Measurements from ENCODE around the gene CACNA1C. TPM values are rescaled to one million over a fixed set of nuclear protein-coding genes. Genes with fewer than 3 reads are reported as not detected.

Gene CACNA1C
- 0.14 and 1.5 TPM in 2 replicates for total RNA-seq

DNA sequence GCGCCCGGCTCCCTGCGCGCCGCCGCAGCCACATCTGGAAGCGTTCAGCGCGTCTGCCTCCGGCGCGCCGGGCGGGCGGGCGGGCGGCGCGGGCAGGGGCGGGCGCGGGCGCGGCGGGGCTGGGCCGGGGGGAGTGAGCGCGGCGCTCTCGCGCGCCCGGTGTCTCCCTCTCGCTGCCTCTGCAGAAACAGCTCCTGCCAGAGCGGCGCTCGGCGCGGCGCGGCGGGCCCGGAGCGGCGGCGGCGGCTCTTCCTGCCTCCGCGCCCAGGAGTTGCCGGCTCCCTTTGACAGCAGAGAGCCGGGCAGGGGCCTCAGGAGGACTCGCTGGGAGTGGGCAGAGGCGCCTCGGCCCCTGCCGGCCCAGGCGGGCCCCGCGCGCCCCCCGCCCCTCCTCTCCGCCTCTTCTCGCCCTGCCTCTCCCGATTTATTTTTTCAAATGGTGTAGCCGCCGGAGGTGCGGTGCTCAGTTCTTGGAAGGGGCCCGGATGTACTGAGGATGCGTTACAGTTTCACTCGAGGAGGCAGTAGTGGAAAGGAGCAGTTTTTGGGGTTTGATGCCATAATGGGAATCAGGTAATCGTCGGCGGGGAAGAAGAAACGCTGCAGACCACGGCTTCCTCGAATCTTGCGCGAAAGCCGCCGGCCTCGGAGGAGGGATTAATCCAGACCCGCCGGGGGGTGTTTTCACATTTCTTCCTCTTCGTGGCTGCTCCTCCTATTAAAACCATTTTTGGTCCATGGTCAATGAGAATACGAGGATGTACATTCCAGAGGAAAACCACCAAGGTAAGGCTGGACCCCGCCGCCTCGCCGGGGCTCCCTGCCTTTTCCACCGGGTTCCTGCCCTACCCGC is at the start of gene CACNA1C:
CACNA1C (plus strand) TSS at position 162 of the 853 bp plus-strand sequence; CDS start at position 738, 576 bp downstream.
- DNase-seq, result peak; percentile 50

- peak; percentile 6 for DNase-seq
These were observed 49.1 kb upstream of the CACNA1C start for GRCh38 chr12:2003676-2004112.

DNA sequence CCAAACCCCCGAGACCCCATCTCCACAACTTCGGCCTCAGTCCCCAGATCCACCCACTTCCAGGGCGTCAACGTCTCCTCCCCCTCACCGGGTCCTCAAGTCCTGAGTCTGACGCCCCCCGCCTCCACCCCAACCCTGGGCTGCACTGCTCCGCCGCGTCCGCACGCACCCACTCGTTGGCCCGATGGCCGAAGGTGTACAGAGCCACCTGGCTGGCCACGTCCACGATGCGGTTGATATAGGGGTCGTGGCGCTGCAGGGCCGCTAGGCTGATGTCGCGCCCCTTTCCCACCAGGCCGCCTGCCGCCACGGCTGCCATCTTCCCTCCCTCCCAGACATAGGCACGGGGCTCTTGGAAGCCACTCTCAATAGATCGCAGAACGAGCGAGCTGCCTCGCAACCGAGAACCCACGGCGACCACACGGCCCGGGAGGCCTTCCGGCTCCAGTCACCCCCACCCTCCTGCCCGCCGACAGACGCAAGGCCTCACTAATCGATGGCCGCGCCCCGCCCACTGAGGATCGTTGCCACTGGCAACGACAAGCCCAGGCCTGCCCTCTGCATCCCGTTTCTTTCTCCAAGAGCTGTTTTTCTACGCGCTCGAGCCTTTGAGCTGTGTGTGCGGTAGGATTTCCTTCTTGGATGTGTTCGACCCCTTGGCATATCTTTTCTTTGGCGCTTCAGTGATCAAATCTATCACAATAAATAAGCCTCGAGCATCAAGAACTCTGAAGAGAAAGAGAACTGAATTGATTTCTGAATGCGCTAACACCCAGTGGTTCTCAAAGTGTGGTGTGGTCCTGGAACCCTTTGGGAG is 48.5 kb upstream of the CACNA1C start, which contains the start of gene DCP1B:
DCP1B (minus strand) TSS at position 345 of the 817 bp plus-strand sequence; CDS start at position 319, 26 bp downstream.
- peak; percentile 98 for DNase-seq

GRCh38 chr12:2008677-2009076 is 44.1 kb upstream of the CACNA1C start:
- no peak for DNase-seq

GRCh38 chr12:2009623-2010022 is 43.2 kb upstream of the CACNA1C start:
- DNase-seq, result no peak

DNA sequence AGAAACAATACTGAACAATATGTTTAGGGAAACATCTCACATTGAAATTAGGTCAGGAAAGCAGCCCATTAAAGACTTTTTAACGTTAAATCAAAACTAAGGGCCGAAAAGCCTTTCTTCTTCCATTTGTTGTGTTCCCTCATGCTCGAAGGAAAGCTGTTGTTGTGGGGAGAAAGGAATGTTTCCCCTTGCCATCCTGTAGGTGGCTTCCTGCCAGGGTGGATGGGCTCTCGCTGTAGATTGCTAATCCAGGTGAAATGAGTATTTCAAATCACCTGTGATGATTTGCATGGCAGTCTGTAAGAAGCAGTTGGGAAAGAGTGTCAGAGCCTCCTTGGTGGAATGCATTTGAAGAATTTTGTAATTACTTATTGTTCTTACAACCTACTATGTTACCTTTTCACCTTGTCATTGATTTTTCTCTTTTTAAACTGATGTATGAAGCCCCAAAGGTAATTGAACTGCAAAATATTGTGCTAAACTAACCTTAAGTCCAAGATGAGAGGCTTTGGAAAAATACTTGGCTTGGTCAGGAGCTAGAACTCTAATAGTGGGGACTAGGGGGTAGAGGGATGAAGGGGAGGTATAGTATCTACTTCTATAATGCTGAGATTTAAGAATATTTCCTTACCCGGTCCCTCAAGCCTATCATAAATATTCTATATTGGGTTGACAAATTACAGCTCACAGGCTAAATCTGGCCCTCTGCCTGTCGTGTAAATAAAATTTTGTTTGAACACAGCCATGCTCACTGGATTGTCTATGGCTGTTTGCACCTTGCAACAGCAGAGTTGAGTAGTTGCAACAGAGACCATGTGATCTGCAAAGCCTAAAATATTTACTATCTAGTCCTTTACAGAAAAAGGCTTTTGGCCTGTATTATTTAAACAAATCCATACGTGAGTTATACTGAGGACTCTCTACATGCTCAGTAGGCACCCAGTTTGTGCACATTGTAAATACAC is 40.9 kb upstream of the CACNA1C start:
- no peak for DNase-seq

- DNase-seq, result no peak
These were observed 39.7 kb upstream of the CACNA1C start for GRCh38 chr12:2013086-2013485.

DNA sequence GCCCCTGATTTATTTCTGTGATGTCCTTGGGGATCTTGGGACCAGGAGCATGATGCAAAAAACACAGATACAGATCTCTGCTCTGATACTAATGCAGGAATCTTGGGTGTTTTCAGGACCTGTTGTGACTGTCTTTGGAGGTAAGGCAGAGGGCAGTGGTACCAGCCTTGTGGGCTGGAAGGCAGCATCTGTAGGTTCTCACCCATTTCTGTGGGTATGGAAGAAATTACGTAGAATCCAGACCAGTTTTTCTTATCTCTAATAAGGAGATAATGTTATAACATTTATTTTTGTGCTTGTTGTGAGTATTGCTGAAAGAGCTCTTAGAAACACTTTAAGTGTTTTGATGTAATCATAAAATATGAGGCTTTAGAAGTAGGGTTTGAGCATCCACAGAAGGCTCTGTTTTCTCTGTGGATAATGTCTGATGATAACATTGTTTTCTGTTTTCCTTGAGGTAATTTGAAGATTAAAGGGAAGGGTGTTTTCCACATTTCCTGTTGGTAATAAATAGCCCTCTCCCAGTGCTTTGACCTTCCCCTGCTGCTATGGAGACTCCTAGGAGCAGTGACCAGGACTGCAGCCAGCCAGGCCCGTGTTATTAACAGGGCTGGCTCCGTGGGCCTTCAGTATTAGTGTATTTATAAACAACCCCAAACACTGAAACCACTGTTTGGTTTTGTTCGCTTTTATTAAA is 39.1 kb upstream of the CACNA1C start:
- DNase-seq, result peak; percentile 38

GRCh38 chr12:2014231-2014630 is 38.6 kb upstream of the CACNA1C start:
- no peak for DNase-seq

- no peak for DNase-seq
These were observed 35.8 kb upstream of the CACNA1C start for GRCh38 chr12:2016862-2017545.

DNA sequence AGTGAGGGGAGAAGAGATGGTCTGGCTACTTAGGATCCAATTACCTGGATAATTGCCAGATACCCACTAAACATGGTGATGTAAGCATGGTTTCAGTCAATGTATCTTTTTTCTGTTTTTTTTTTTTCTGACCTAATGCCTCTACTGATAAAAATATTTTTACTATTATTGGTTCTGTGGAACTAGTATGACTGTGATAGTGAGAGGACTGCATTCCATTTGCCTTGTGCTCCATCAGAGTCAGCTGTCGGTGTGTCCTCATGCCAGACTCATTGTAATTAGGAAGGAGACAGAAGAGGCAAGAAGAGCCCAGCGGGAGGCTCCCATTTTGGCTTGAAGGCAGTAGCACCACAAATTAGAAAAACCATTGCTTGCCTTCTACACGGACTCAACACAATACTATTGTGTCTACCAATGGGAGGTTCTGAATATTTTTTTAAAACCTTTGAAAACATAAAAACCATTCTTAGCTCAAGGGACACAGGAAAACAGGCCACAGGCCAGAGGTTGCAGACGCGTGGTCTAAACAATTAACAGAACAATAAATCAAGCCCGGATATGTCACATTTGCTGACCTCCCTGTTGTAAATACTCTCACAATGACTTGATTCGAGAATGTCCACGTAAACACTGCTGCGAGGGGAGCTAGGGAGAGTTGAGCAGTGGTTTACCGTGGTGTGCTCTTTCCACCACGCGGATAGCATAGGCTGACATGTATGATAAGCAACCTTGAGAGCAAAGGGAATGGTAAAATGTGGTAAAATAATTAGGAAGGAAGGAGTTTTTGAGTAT is 35.0 kb upstream of the CACNA1C start:
- peak; percentile 57 for DNase-seq

DNA sequence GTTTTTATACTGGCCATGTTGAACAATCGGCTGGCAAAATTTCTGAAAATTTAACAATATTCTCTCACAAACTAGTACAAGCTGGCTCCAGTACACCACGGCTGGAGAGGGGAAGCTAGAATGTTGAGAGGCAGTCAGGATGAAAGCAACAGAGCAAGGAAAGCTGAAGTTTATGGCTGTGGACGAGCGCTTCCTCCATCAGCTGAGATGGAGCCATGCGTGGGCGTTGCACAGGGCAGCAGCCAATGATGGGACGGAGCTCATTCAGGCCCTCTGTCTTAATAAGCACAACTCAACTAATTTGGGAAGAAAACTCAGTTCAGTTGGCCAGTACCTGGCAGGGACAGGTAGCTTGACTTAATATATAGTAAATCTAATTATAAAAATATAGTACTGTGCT is 34.4 kb upstream of the CACNA1C start:
- no peak for DNase-seq

DNA sequence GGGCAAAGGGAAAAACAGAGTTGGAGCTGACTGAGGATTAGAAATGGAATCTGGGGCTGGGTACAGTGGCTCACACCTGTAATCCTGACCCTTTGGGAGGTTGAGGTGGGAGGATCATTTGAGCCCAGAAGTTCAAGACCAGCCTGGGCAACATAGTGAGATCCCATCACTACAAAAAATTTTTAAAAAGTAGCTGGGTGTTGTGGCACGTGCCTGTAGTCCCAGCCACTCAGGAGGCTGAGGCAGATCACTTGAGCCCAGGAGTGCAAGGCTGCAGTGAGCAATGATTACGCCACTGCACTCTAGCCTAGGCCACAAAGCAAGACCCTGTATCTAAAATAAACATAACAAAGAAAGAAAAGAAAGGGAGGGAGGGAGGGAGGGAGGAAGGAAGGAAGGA is 33.7 kb upstream of the CACNA1C start:
- DNase-seq, result no peak

DNA sequence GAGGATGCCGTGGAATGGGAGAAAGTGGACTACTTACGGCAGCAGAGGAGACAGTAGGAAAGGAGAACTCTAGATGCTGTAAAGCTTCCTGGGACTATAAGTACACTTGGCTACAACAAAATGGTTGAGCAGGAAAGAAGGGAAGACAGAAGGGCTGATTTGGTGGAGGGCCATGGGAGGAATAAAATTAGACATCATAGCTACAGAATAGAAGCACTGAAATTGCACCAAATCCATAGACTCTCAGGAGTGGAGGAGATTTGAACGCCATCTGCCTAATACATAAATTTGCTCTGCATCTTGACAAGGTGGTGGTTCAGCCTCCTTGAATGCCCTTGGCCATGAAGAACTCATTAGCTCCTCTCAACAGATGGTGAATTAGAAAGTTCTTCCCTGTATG is 32.3 kb upstream of the CACNA1C start:
- DNase-seq, result no peak

DNA sequence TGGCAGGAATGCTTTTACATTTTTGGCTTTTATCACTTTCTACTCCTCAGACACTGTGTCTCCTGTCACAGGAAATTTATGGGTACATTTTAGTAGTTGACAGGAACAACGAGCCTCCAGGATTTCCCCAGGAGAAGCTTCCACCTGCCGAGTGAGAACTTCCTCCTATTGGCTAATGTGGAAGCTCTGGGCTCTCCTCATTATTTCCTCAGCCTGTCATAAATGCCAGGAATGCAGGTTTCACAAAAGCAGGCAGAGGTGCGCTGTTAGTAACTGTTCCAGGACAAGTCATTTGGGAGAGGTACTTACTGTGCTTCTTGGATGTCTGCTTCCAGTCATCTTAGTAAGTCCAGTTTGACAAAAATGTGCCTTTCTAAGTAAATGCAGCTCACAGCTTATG is 29.4 kb upstream of the CACNA1C start:
- DNase-seq, result no peak

DNA sequence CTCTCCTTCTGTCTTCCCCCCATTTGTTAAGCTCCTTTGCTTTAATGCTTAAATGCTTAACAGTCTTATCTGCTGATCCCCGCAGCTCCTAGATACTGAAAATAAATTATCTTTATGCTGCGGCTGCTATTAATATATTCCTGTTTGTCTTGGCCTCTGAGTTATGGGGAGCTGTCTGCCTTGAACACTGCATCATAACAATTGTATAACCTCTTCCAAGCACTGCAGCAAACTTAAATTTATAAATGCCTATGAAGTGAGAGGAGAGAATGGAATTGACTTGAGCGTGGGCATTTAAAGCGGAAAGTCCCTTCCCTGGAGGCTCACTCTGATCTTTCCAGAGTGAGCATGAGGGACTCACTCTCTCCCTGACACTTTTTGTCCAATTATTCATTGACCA is 25.4 kb upstream of the CACNA1C start:
- no peak for DNase-seq

- no peak for DNase-seq
These were observed 22.9 kb upstream of the CACNA1C start for GRCh38 chr12:2029851-2030250.

GRCh38 chr12:2032506-2032905 is 20.3 kb upstream of the CACNA1C start:
- no peak for DNase-seq

DNA sequence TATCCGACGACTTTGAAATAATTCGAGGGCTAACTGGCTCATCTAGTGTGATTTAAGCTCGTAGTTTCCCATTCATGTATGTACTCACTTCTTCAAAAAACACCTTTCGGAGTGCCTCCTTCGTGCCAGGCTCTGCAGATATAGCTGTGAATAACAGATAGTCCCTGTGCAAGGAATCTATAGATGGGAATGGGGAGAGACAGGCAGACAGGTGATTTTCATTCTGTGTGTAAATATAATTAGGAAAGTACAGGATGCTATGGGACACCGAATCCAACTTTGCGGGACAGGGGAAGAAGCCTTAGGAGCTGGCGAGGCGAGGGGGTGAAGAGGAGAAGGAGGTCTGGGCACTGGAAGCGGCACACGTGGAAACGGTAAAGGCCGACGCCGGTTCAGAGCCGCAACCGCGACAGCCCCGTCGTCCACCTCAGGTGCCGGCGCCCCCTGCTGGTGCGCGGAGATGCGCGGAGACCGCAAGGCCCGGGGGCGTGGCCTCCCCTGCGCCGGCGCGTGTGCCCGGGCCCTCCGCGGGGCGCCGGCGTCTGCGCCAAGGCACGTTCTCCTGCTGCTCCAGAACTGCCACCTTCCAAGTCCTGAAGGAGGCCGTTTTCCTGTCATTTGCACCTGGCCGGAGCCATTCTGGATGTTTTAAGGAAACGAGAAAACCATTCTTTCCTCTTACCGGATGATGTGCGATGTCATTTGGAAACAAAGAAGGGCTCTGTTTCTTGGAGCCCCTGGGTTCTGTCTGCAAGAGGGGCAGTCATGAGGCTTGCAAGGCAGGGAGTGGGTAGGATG is 18.0 kb upstream of the CACNA1C start:
- DNase-seq, result peak; percentile 88
